ENCODE data around the gene DUOX2. TPM values are rescaled to one million over a fixed set of nuclear protein-coding genes. Genes with fewer than 3 reads are reported as not detected.

The DUOX2 gene
- total RNA-seq, 1 experiment from 2014 or later: not detected

- H3K36me3 ChIP-seq (ENCODE audit: low read depth): no peaks in the 10 kb centered on the region
- no TSS peak for BruUV-seq (replicated peaks)
- H3K4me2 ChIP-seq: no peak overlapping the region
- H3K27me3 ChIP-seq (ENCODE audit: insufficient read depth, low read depth): peaks cover 3% of the 10 kb centered on the region; the same call in 1 of the 2 replicates
- ChIA-PET POLR2A (ENCODE audit: unreplicated experiment) (no interaction called here), CTCF (no interaction called here)
- intact Hi-C loops (cut with micrococcal nuclease; ENCODE audit: unreplicated experiment): no loop called here
- H3K9me2 ChIP-seq (ENCODE audit: insufficient read depth): no peaks in the 10 kb centered on the region
- DNase-seq: no peak
- no peaks in the 10 kb centered on the region for H3K4me1 ChIP-seq (replicated peaks; ENCODE audit: insufficient read depth)
- H3K9me3 ChIP-seq (ENCODE audit: insufficient read depth, low read depth): no peaks in the 10 kb centered on the region
- H3K79me2 ChIP-seq (ENCODE audit: low read depth): no peaks in the 10 kb centered on the region
- no peak overlapping the region for H2AFZ ChIP-seq
- H4K20me1 ChIP-seq (ENCODE audit: insufficient read depth): no peaks in the 10 kb centered on the region
- H3F3A ChIP-seq (ENCODE audit: insufficient read depth, low read depth): no peaks in the 10 kb centered on the region
- H3K4me3 ChIP-seq: no peak overlapping the region
- TF ChIP-seq EZH2 (IDR thresholded peaks at IDR 0.05; ENCODE audit: low read depth) (no peak), CTCF (conservative IDR thresholded peaks at IDR 0.05) (no peak)
- H3K27ac ChIP-seq: no peak overlapping the region
Measured at GRCh38 chr15:45111390-45112142, 2.4 kb downstream of the DUOX2 start.

GRCh38 chr15:45110256-45110820 is 3.6 kb downstream of the DUOX2 start:
- CTCF ChIA-PET: no interaction called here
- Histone ChIP-seq H3K36me3 (ENCODE audit: low read depth) (no peaks in the 10 kb centered on the region), H3K9me2 (ENCODE audit: insufficient read depth) (no peaks in the 10 kb centered on the region), H3K9me3 (ENCODE audit: insufficient read depth, low read depth) (no peaks in the 10 kb centered on the region), H3F3A (ENCODE audit: insufficient read depth, low read depth) (no peaks in the 10 kb centered on the region), H3K27ac (no peak overlapping the region), H3K4me3 (no peak overlapping the region), H3K4me2 (no peak overlapping the region), H3K79me2 (ENCODE audit: low read depth) (no peaks in the 10 kb centered on the region), H2AFZ (no peak overlapping the region), H3K27me3 (ENCODE audit: insufficient read depth, low read depth) (peaks cover 3% of the 10 kb centered on the region; the same call in 1 of the 2 replicates), H4K20me1 (ENCODE audit: insufficient read depth) (no peaks in the 10 kb centered on the region), H3K4me1 (replicated peaks; ENCODE audit: insufficient read depth) (no peaks in the 10 kb centered on the region)
- no TSS peak for BruUV-seq (replicated peaks)
- no peak for DNase-seq
- POLR2A ChIA-PET (ENCODE audit: unreplicated experiment): interaction anchor here (0.7 kb wide), 1 partner anchor 53 kb away, joined by 4 read pairs; no protein-coding TSS in a partner anchor
- intact Hi-C loops (cut with micrococcal nuclease; ENCODE audit: unreplicated experiment): no loop called here
- TF ChIP-seq CTCF (conservative IDR thresholded peaks at IDR 0.05) (no peak), EZH2 (IDR thresholded peaks at IDR 0.05; ENCODE audit: low read depth) (no peak)

- Histone ChIP-seq H3K79me2 (ENCODE audit: low read depth) (no peaks in the 10 kb centered on the region), H3K27me3 (ENCODE audit: insufficient read depth, low read depth) (no peaks in the 10 kb centered on the region), H3F3A (ENCODE audit: insufficient read depth, low read depth) (no peaks in the 10 kb centered on the region), H3K36me3 (ENCODE audit: low read depth) (no peaks in the 10 kb centered on the region), H3K27ac (no peak overlapping the region), H3K9me3 (ENCODE audit: insufficient read depth, low read depth) (no peaks in the 10 kb centered on the region), H3K4me1 (replicated peaks; ENCODE audit: insufficient read depth) (no peaks in the 10 kb centered on the region), H3K4me2 (no peak overlapping the region), H2AFZ (no peak overlapping the region), H3K9me2 (ENCODE audit: insufficient read depth) (no peaks in the 10 kb centered on the region), H3K4me3 (no peak overlapping the region), H4K20me1 (ENCODE audit: insufficient read depth) (no peaks in the 10 kb centered on the region)
- BruUV-seq (replicated peaks): no TSS peak
- POLR2A ChIA-PET (ENCODE audit: unreplicated experiment): no interaction called here
- no peak for TF ChIP-seq EZH2 (IDR thresholded peaks at IDR 0.05; ENCODE audit: low read depth)
- TF ChIP-seq CTCF (conservative IDR thresholded peaks at IDR 0.05): no peak
- intact Hi-C loops (cut with micrococcal nuclease; ENCODE audit: unreplicated experiment): no loop called here
- no peak for DNase-seq
- CTCF ChIA-PET: no interaction called here
Measured at GRCh38 chr15:45107941-45108630, 5.9 kb downstream of the DUOX2 start.
